GM13976 (cell line): ENCODE data around the gene NAALADL2.

Source experiments
- DNase-seq: peaks from one replicate; pipeline ENCODE4 v3.0.0; 2012; ENCODE audit warnings: low spot score
- in situ Hi-C: fragments of 300-500 bp; cut with MboI; formaldehyde crosslinking; loops from one replicate; pipeline ENCODE4 v1.12.0; 2022; ENCODE audit warnings: low sequenced_read_pairs, mixed read lengths, inconsistent platforms; ENCODE audit not compliant: unreplicated experiment
- TF ChIP-seq, protein P1 (sequence below): IDR thresholded peaks from 2 replicates; pipeline ENCODE4 v1.5.1; 2012; ENCODE audit warnings: borderline replicate concordance, mild to moderate bottlenecking; ENCODE audit not compliant: insufficient read depth; ENCODE audit errors: extremely low read depth, missing control alignments, control extremely low read depth

The NAALADL2 gene

DNA sequence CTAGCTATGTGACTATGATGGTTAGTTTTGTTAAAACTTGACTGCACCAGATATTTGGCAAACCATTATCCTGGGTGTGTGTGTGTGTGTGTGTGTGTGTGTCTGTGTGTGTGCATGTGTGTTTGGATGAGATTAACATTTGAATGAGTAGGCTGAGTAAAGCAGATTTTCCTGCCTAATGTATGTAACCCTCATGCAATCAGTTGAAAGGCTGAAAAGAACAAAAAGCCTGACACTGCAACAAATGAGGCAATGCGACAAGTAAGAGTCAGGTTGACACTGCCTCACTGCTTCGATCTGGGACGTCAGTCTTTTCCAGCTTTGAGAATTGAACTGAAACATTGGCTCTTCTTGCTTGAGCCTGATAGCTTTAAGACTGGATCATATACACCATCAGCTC lies 643.0 kb downstream of the NAALADL2 start:
- in situ Hi-C loops: no loop called here
- TF ChIP-seq, protein P1, sequence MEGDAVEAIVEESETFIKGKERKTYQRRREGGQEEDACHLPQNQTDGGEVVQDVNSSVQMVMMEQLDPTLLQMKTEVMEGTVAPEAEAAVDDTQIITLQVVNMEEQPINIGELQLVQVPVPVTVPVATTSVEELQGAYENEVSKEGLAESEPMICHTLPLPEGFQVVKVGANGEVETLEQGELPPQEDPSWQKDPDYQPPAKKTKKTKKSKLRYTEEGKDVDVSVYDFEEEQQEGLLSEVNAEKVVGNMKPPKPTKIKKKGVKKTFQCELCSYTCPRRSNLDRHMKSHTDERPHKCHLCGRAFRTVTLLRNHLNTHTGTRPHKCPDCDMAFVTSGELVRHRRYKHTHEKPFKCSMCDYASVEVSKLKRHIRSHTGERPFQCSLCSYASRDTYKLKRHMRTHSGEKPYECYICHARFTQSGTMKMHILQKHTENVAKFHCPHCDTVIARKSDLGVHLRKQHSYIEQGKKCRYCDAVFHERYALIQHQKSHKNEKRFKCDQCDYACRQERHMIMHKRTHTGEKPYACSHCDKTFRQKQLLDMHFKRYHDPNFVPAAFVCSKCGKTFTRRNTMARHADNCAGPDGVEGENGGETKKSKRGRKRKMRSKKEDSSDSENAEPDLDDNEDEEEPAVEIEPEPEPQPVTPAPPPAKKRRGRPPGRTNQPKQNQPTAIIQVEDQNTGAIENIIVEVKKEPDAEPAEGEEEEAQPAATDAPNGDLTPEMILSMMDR: no peak
- DNase-seq: no peak

DNA sequence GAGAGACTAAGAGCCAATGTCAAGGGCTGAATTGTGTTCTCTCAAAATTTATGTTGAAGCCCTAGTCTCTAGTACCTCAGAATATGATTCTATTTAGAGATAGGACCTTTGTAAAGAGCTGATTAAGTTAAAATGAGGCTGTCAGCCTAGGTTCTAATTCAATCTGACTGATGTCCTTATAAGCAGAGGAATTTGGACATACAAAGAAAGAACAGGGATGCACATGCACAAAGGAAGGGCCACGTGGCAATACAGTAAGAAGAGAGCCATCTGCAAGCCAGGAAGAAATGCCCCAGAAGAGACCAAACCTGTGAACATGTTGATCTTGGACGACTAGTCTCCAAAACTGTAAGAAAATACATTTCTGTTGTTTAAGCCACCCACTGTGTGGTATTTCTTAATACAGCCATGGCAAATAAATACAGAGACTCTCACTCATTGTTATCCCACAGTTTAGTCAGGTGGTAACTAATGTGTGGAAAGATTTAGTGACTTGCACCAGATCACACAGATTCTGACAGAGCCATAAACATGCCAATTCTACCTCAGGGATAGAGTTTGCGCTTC lies 652.2 kb downstream of the NAALADL2 start:
- in situ Hi-C loops: no loop called here

DNA sequence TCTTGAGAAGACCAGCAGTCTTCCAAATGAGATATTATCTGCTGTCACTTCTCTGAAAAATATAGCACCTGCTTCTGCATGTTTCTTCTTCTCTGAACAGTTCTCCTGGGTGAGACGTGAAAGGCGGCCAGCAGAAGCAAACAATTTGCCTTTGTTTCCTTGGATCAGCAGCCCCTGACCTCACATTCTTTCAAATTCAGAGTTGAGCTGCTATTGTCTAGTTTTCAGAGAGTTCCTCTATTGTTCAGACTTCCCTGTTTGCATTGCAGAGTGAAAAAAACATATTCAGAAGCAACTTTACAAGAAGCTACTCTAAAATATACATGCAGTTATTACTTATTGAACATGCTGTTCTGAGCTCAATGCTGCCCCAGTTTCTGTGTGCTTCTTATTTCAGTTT lies 653.6 kb downstream of the NAALADL2 start:
- no peak for DNase-seq
- TF ChIP-seq, protein P1: no peak
- in situ Hi-C loops: no loop called here

More for the DNA sequence above, 652.2 kb downstream of the NAALADL2 start:
- DNase-seq: no peak
- TF ChIP-seq, protein P1: no peak

DNA sequence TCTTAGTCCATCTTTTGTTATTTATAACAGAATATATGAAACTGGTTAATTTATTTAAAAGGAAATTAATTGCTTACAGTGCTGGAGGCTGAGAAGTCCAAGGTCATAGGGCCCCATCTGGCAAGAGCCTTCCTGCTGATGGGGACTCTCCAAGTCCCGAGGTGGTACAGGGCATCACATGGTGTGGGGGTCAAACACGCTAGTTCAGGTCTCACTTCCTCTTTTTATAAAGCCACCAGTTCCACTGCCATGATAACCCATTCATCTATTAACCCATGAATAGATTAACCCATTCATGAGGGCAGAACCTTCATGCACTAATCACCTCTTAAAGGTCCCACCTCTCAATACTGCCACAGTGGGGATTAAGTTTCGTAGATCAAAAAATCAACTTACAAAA lies 659.3 kb downstream of the NAALADL2 start:
- no peak for DNase-seq
- TF ChIP-seq, protein P1: no peak
- in situ Hi-C loops: no loop called here

DNA sequence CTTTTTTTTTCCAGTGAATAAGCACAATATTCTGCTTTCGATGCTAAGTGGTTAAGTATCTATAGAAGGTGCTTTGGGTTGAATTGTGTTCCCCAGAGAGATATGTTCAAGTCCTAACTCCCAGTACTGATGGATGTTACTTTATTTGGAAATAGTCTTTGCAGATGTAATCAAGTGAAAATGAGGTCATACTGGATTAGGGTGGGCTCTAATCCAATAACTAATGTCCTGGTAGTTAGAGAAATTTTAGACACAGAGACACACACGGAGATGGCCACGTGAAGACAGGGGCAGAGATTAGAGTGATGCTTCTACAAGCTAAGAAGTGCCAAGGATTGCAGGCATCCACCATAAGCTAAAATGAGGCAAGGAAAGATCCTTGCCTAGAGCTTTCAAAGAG lies 662.3 kb downstream of the NAALADL2 start:
- in situ Hi-C loops: no loop called here
- no peak for DNase-seq
- TF ChIP-seq, protein P1: no peak

DNA sequence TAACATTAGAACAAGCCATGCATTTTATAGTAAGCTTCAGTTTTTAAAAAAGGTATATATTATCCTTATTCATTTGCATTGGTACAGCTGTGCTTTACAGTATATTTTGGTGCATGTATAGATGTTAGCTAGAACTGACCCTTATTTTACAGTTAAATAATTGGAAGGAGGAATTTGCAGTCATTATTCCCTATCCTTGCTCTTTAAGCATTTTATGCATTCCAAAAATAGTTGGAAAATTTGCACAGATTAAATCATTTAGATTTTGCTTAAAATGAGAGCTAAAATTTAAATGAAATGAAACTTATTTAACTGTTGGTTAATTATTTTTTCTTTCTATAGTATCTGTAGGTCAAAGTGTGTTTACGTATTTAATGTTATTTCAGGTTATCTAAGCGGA lies 667.1 kb downstream of the NAALADL2 start:
- TF ChIP-seq, protein P1: no peak
- in situ Hi-C loops: no loop called here
- no peak for DNase-seq
